Uterus (tissue), 4 donors: ENCODE data around the gene MMP12. TPM values are rescaled to one million over a fixed set of nuclear protein-coding genes. Genes with fewer than 3 reads are reported as not detected.
"Not testable (repeated sequence)": the region's sequence is repeated elsewhere in the genome, so short reads cannot be mapped to it uniquely, and the experiment has no call there.

Experiments used
- DNase-seq, 2 donors: peaks; one replicate each; pipeline ENCODE4 v3.0.0-alpha.2; 2019 to 2020
- H3K27ac ChIP-seq, 2 donors: fragments of 200-600 bp; sonication (generic); 1 replicate in 1 of 2; 2 replicates in 1 of 2; pipeline ENCODE4 v1.5.1; 2016 to 2018
- H3K27me3 ChIP-seq, 2 donors: fragments of 200-600 bp; sonication (generic); one replicate each; pipeline ENCODE4 v1.5.1; 2018 to 2019; ENCODE audit warnings: control low read depth in 1 of 2
- H3K36me3 ChIP-seq, 2 donors: fragments of 200-600 bp; sonication (generic); one replicate each; pipeline ENCODE4 v1.5.1; 2019; ENCODE audit warnings: control low read depth in 1 of 2
- H3K4me1 ChIP-seq, 2 donors: fragments of 200-600 bp; sonication (generic); one replicate each; pipeline ENCODE4 v1.5.1; 2018 to 2019; ENCODE audit warnings: control low read depth in 1 of 2
- H3K4me3 ChIP-seq, 2 donors: fragments of 200-600 bp; sonication (generic); 1 replicate in 1 of 2; 2 replicates in 1 of 2; pipeline ENCODE4 v1.5.1; 2018 to 2019; ENCODE audit warnings: mild to moderate bottlenecking in 1 of 2
- H3K9me3 ChIP-seq, 2 donors: fragments of 200-600 bp; sonication (generic); one replicate each; pipeline ENCODE4 v1.5.1; 2019; ENCODE audit warnings: control low read depth in 1 of 2
- CTCF ChIP-seq, 4 experiments: fragments of 200-600 bp in 2 of 4; fragments of 450-650 bp in 2 of 4; sonication (generic) in 2 of 4; IDR thresholded peaks; one replicate each; pipeline ENCODE4 v1.5.1; 2016 to 2019; ENCODE audit warnings: antibody characterized with exemption in 4 of 4, mild to moderate bottlenecking in 2 of 4, moderate library complexity in 1 of 4
- POLR2A ChIP-seq, 2 donors: fragments of 450-650 bp; IDR thresholded peaks; one replicate each; pipeline ENCODE4 v1.6.1; 2016; ENCODE audit warnings: antibody characterized with exemption in 2 of 2, mild to moderate bottlenecking in 1 of 2, moderate library complexity in 1 of 2
- intact Hi-C: fragments of 100-400 bp; cut with DNase I; formaldehyde crosslinking; loops from one replicate; pipeline ENCODE4 v1.15.1; 2023; ENCODE audit warnings: low total_unique reads
- total RNA-seq, 4 donors: library from RNA; depleted of rRNA in 3 of 4; stranded (reverse); fragments of >200 nt in 3 of 4; gene quantifications; one replicate each; pipeline versions ENCODE4 v1.1.0 to v1.2.4, GENCODE V29; 2014 to 2023
- donor health status: DM: yes; HTN: yes; CAD: no.

MMP12 gene
- total RNA-seq, 4 donors from 2014 or later = not detected

DNA sequence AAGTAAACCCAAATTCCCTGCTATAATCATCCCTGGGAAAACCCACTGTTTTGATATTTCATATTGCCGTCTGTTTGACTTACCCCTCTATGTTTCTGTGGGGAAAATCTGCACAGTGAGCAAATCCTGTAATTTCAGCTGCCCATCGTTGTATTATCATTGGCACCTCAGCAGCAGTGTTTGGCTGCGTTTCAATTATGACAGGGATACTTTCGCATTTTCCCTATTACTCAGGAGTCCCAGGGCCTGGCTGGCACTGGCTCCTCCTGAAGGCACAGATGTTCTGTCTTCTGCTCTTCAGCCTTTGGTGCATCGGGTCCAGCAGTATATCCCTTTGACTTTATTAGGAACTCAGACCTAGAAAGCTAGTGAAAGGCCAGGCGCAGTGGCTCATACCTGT is 12.2 kb upstream of the MMP12 start:
- Histone ChIP-seq H3K36me3 (no peaks in the 10 kb centered on the region), H3K27ac (no peak overlapping the region), H3K4me1 (no peaks in the 10 kb centered on the region), H3K27me3 (no peaks in the 10 kb centered on the region), H3K9me3 (no peaks in the 10 kb centered on the region), H3K4me3 (no peak overlapping the region)
- intact Hi-C loops = no loop called here
- no peak for TF ChIP-seq CTCF (IDR thresholded peaks at IDR 0.05)
- TF ChIP-seq POLR2A (IDR thresholded peaks at IDR 0.05) = no peak
- DNase-seq = no peak

GRCh38 chr11:102883141-102883540 is 8.4 kb upstream of the MMP12 start:
- no peak overlapping the region for H3K27ac ChIP-seq
- TF ChIP-seq POLR2A (IDR thresholded peaks at IDR 0.05) = no peak
- TF ChIP-seq CTCF (IDR thresholded peaks at IDR 0.05) = no peak
- H3K4me3 ChIP-seq = no peak overlapping the region
- H3K36me3 ChIP-seq = no peaks in the 10 kb centered on the region
- intact Hi-C loops = no loop called here
- DNase-seq = no peak
- no peaks in the 10 kb centered on the region for H3K9me3 ChIP-seq
- no peaks in the 10 kb centered on the region for H3K4me1 ChIP-seq
- no peaks in the 10 kb centered on the region for H3K27me3 ChIP-seq

- Histone ChIP-seq H3K27me3 (no peaks in the 10 kb centered on the region), H3K36me3 (no peaks in the 10 kb centered on the region), H3K4me3 (no peak overlapping the region), H3K4me1 (no peaks in the 10 kb centered on the region), H3K27ac (no peak overlapping the region), H3K9me3 (no peaks in the 10 kb centered on the region)
- DNase-seq = no peak
- intact Hi-C loops = no loop called here
- no peak for TF ChIP-seq POLR2A (IDR thresholded peaks at IDR 0.05)
- no peak for TF ChIP-seq CTCF (IDR thresholded peaks at IDR 0.05)
These were observed 7.7 kb upstream of the MMP12 start for GRCh38 chr11:102882389-102883024.

GRCh38 chr11:102879801-102880200 is 5.0 kb upstream of the MMP12 start:
- Histone ChIP-seq H3K27ac (no peak overlapping the region), H3K27me3 (no peaks in the 10 kb centered on the region), H3K36me3 (no peaks in the 10 kb centered on the region), H3K9me3 (no peaks in the 10 kb centered on the region), H3K4me1 (no peaks in the 10 kb centered on the region), H3K4me3 (no peak overlapping the region)
- no peak for DNase-seq
- TF ChIP-seq CTCF (IDR thresholded peaks at IDR 0.05) (no peak), POLR2A (IDR thresholded peaks at IDR 0.05) (no peak)
- intact Hi-C loops = no loop called here

DNA sequence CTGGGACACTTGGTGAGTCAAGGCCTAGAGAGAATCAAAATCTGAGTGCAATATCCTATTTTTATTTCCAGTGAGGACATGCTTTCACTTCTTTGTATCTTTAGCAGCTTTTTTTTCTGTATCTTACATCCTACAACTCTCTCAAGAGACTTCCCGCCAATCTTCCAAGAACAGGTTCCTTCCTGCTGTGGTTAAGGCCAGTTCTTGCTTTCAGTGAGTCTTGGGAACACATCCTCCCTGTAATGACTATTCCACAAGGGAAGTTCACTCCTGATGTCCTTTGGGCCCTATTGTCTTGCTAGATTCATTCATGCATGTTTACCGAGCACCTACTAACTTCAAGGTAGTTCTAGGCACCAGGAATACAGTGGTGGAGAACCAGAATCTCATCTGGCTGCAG is 3.8 kb upstream of the MMP12 start:
- intact Hi-C loops = no loop called here
- H3K27me3 ChIP-seq = no peaks in the 10 kb centered on the region
- H3K36me3 ChIP-seq = no peaks in the 10 kb centered on the region
- no peak overlapping the region for H3K27ac ChIP-seq
- TF ChIP-seq CTCF (IDR thresholded peaks at IDR 0.05) = no peak
- TF ChIP-seq POLR2A (IDR thresholded peaks at IDR 0.05) = no peak
- no peaks in the 10 kb centered on the region for H3K9me3 ChIP-seq
- H3K4me1 ChIP-seq = no peaks in the 10 kb centered on the region
- no peak for DNase-seq
- H3K4me3 ChIP-seq = no peak overlapping the region

DNA sequence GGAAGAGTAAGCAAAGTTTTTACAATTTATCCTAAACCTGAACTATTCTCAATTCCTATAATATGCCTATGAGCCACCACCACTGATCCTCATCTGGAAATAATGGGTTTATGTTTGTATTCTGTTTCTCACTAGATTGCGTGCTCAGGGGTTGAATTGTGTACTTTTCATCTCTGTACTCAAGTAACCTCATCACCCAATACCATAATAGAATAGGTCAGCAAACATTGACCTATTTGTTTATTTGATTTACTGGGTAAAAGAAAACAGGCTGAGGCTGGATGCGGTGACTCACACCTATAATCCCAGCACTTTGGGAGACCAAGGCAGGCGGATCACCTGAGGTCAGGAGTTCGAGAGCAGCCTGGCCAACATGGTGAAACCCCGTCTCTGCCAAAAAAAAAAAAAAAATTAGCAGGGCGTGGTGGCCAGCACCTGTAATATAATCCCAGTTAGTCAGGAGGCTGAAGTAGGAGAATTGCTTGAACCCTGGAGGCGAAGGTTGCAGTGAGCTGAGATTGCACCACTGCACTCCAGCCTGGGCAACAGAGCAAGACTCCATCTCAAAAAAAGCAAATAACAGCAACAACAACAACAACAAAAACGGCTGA is 5.3 kb downstream of the MMP12 start:
- H3K4me1 ChIP-seq, H3K27me3 ChIP-seq, H3K27ac ChIP-seq, H3K36me3 ChIP-seq, H3K9me3 ChIP-seq, H3K4me3 ChIP-seq, DNase-seq, intact Hi-C loops: not testable (repeated sequence)
